ENCODE data around the gene MTTP.

- TF ChIP-seq, protein P1, sequence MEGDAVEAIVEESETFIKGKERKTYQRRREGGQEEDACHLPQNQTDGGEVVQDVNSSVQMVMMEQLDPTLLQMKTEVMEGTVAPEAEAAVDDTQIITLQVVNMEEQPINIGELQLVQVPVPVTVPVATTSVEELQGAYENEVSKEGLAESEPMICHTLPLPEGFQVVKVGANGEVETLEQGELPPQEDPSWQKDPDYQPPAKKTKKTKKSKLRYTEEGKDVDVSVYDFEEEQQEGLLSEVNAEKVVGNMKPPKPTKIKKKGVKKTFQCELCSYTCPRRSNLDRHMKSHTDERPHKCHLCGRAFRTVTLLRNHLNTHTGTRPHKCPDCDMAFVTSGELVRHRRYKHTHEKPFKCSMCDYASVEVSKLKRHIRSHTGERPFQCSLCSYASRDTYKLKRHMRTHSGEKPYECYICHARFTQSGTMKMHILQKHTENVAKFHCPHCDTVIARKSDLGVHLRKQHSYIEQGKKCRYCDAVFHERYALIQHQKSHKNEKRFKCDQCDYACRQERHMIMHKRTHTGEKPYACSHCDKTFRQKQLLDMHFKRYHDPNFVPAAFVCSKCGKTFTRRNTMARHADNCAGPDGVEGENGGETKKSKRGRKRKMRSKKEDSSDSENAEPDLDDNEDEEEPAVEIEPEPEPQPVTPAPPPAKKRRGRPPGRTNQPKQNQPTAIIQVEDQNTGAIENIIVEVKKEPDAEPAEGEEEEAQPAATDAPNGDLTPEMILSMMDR (IDR thresholded peaks at IDR 0.05; ENCODE audit: poor library complexity) = no peak
- TF ChIP-seq EZH2 (IDR thresholded peaks at IDR 0.05; ENCODE audit: borderline replicate concordance) (no peak), EZH2phosphoT487 (IDR thresholded peaks at IDR 0.05; ENCODE audit: low read depth, severe bottlenecking, unreplicated experiment) (no peak)
These were observed 39.9 kb downstream of the MTTP start for GRCh38 chr4:99614491-99614890.

Data from hepatocyte (in vitro differentiated cells).